Stimulated activated CD8-positive, alpha-beta memory T cell treated with anti-CD3 and anti-CD28 coated beads, Interleukin-7, amount 100 ng/mL, for 4 hours (primary cell): Measurements from ENCODE around the gene CCL14.
"Not testable (repeated sequence)": the region's sequence is repeated elsewhere in the genome, so short reads cannot be mapped to it uniquely, and the experiment has no call there.

Experiments used
- DNase-seq, 2 donors: peaks; one replicate each; pipeline ENCODE4 v3.0.0-alpha.2; 2020; ENCODE audit warnings: low read depth in 2 of 2

CCL14 gene

DNA sequence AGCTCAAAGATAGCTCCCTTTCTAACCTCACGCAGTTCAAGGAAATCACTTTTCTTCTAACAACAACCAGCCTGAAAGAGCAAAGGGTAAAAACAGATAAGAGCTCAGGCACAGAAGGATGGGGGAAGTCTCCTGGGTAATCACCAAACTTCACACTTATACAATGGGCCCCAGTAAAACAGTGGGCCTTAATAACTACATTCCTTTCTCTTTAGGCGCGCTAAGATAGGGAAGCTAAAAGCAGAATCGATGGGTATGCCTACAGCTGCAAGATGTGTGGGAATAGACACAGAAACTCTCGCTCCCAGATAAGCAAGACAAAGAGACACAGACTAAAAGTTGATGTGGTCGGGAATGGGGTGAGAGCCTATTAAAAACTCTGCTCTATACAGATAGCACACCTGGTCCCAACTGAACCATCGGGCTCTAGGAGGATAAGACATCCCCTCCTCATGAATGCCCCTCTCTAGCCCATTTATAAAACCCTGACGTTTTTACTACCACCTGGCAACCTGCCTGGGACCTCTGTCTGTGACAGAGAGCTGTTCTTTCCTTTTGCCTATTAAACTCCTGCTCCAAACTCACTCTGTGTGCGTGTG is 43.8 kb downstream of the CCL14 start:
- no peak for DNase-seq

DNA sequence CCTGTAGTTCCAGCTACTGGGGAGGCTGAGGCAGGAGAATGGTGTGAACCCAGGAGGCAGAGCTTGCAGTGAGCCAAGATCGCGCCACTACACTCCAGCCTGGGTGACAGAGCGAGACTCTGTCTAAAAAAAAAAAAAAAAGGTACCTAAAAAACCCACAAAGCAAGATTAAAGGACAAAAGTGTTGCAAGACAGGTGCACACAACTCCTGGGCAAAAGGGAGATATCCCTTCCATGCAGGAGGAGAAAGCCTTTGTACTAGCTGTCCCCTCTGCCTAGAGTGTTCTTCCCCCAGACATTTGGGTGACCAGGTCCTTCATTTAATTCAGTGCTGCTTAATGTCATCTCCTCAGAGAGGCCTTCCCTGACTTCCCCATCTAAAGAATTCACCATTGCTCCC is 48.0 kb downstream of the CCL14 start:
- DNase-seq = not testable (repeated sequence)

DNA sequence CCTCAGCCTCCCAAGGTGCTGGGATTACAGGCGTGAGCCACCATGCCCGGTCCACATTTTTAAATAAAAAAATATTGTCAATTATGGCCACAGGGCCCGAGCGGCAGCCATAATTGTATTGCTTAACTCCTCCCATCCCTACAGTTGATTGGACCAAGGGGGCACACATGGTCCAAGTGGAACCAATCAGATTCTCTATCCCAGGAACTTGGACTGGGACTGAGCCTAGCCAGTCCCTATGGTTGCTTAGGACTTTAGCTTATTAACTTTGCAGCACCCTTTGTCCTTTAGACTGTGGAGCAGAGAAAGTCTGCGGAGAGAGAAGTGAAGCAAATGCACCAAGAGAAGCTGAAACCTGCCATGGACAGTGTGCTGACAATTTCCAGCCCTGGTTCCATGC is 50.5 kb downstream of the CCL14 start:
- no peak for DNase-seq

DNA sequence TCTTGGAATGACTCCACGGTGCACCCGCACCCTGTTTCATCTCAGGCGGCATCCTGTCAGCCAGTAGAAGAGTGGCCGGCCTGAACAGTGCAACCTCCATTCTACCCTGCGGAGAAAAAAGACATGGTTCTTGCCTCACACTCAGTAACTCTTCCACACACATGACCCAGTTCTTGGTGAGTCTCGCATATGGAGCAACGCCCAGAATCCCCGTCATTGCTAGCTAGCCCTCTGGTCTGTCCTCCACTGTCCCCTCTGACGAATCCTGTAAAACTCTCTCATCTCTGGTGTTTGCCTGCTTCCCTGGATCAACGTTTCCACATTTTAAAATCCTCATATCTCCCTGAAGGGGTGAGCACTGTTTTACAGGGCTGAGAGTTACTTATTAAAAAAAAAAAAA is 51.8 kb downstream of the CCL14 start:
- no peak for DNase-seq
